Tibial artery (tissue), 4 donors: ENCODE data around the gene C2CD2L.

Experiments
- DNase-seq, 2 donors: peaks; one replicate each; pipeline ENCODE4 v3.0.0-alpha.2; 2019
- H3K27ac ChIP-seq, 2 donors: fragments of 200-600 bp; sonication (generic) in 1 of 2; 1 replicate in 1 of 2; 2 replicates in 1 of 2; pipeline ENCODE4 v1.5.1; 2018 to 2019; ENCODE audit warnings: mild to moderate bottlenecking in 1 of 2
- H3K27me3 ChIP-seq, 2 donors: fragments of 200-600 bp; sonication (generic) in 1 of 2; one replicate each; pipeline versions ENCODE4 v1.5.1 to v1.6.0; 2016 to 2019
- H3K36me3 ChIP-seq, 3 donors: fragments of 200-600 bp; sonication (generic) in 2 of 3; one replicate each; pipeline ENCODE4 v1.5.1; 2016 to 2019; ENCODE audit warnings: mild to moderate bottlenecking in 2 of 3
- H3K4me1 ChIP-seq, 4 donors: fragments of 200-600 bp; sonication (generic) in 2 of 4; 1 replicate in 3 of 4; 2 replicates in 1 of 4; pipeline ENCODE4 v1.5.1; 2016 to 2019
- H3K4me3 ChIP-seq, 2 donors: fragments of 200-600 bp; sonication (generic) in 1 of 2; 1 replicate in 1 of 2; 2 replicates in 1 of 2; pipeline ENCODE4 v1.5.1; 2018 to 2019; ENCODE audit warnings: mild to moderate bottlenecking in 2 of 2
- H3K9me3 ChIP-seq, 3 donors: fragments of 200-600 bp; sonication (generic) in 1 of 3; one replicate each; pipeline ENCODE4 v1.5.1; 2016 to 2019
- CTCF ChIP-seq, 2 experiments: fragments of 200-600 bp in 1 of 2; fragments of 450-650 bp in 1 of 2; IDR thresholded peaks; one replicate each; pipeline ENCODE4 v1.5.1; 2017 to 2019; ENCODE audit warnings: antibody characterized with exemption in 2 of 2, mild to moderate bottlenecking in 1 of 2, moderate library complexity in 1 of 2
- intact Hi-C: fragments of 100-400 bp; cut with DNase I; formaldehyde crosslinking; loops from one replicate; pipeline ENCODE4 v1.15.0; 2023; ENCODE audit warnings: low total_unique reads

The C2CD2L gene

GRCh38 chr11:119091178-119091577 lies 16.0 kb upstream of the C2CD2L start:
- no peak overlapping the region for H3K4me3 ChIP-seq
- H3K4me1 ChIP-seq, result peaks cover 0 to 26% (median 19%) of the 10 kb centered on the region in 4 donors
- H3K27ac ChIP-seq, result no peak overlapping the region
- H3K9me3 ChIP-seq, result no peaks in the 10 kb centered on the region
- TF ChIP-seq CTCF (IDR thresholded peaks at IDR 0.05), result no peak
- no peaks in the 10 kb centered on the region for H3K27me3 ChIP-seq
- peaks cover 0 to 14% (median 1%) of the 10 kb centered on the region in 3 donors for H3K36me3 ChIP-seq
- intact Hi-C loops, result no loop called here
- no peak for DNase-seq

GRCh38 chr11:119091966-119092879 lies 14.9 kb upstream of the C2CD2L start:
- H3K4me1 ChIP-seq, result peaks cover 0 to 26% (median 19%) of the 10 kb centered on the region in 4 donors
- peaks cover 6 to 25% (median 12%) of the 10 kb centered on the region in 3 donors for H3K36me3 ChIP-seq
- H3K27me3 ChIP-seq, result no peaks in the 10 kb centered on the region
- intact Hi-C loops, result no loop called here
- TF ChIP-seq CTCF (IDR thresholded peaks at IDR 0.05), result no peak
- H3K9me3 ChIP-seq, result no peaks in the 10 kb centered on the region
- H3K27ac ChIP-seq, result peak overlapping the region in 1 of 2 donors; percentile 94
- no peak for DNase-seq
- H3K4me3 ChIP-seq, result no peak overlapping the region

GRCh38 chr11:119092880-119093842 lies 14.0 kb upstream of the C2CD2L start:
- peak overlapping the region; percentile 77 to 88 for H3K4me3 ChIP-seq
- peak overlapping the region; percentile 94 to 98 for H3K27ac ChIP-seq
- TF ChIP-seq CTCF (IDR thresholded peaks at IDR 0.05), result no peak
- peaks cover 6 to 34% (median 21%) of the 10 kb centered on the region in 3 donors for H3K36me3 ChIP-seq
- no peaks in the 10 kb centered on the region for H3K9me3 ChIP-seq
- DNase-seq, result no peak
- H3K4me1 ChIP-seq, result peaks cover 0 to 26% (median 19%) of the 10 kb centered on the region in 4 donors
- intact Hi-C loops, result no loop called here
- no peaks in the 10 kb centered on the region for H3K27me3 ChIP-seq

- Histone ChIP-seq H3K27ac (peak overlapping the region; percentile 94 to 98), H3K36me3 (peaks cover 6 to 37% (median 22%) of the 10 kb centered on the region in 3 donors), H3K9me3 (no peaks in the 10 kb centered on the region), H3K4me3 (peak overlapping the region; percentile 77 to 88), H3K4me1 (peaks cover 0 to 26% (median 19%) of the 10 kb centered on the region in 4 donors), H3K27me3 (no peaks in the 10 kb centered on the region)
- no peak for TF ChIP-seq CTCF (IDR thresholded peaks at IDR 0.05)
- DNase-seq, result peak in 1 of 2 donors; percentile 72
- intact Hi-C loops, result no loop called here
These were observed 13.0 kb upstream of the C2CD2L start for GRCh38 chr11:119093942-119094815.

GRCh38 chr11:119094816-119095065 lies 12.4 kb upstream of the C2CD2L start:
- intact Hi-C loops, result no loop called here
- DNase-seq, result peak; percentile 86 to 93
- H3K4me3 ChIP-seq, result peak overlapping the region; percentile 77 to 88
- no peaks in the 10 kb centered on the region for H3K9me3 ChIP-seq
- peak overlapping the region; percentile 94 to 98 for H3K27ac ChIP-seq
- peaks cover 0 to 26% (median 19%) of the 10 kb centered on the region in 4 donors for H3K4me1 ChIP-seq
- H3K36me3 ChIP-seq, result peaks cover 6 to 37% (median 22%) of the 10 kb centered on the region in 3 donors
- H3K27me3 ChIP-seq, result no peaks in the 10 kb centered on the region
- TF ChIP-seq CTCF (IDR thresholded peaks at IDR 0.05), result peak; percentile 56 to 73
